SH-SY5Y (cell line): Measurements from ENCODE around the gene TBC1D8.

ENCODE experiments used
- GATA2 ChIP-seq: IDR thresholded peaks from 2 replicates; pipeline ENCODE4 v1.6.1; 2011; ENCODE audit warnings: mild to moderate bottlenecking, low read depth, low read length
- GATA3 ChIP-seq: IDR thresholded peaks from 2 replicates; pipeline ENCODE4 v1.6.1; 2011; ENCODE audit warnings: low read depth, mild to moderate bottlenecking, low read length, moderate library complexity

- TF ChIP-seq GATA3 (no peak), GATA2 (no peak)
These were observed 105.9 kb downstream of the TBC1D8 start for GRCh38 chr2:101045330-101045729.
